ENCODE measurements around the gene GDF10. TPM values are rescaled to one million over a fixed set of nuclear protein-coding genes. Genes with fewer than 3 reads are reported as not detected.

The GDF10 gene
- total and polyA plus RNA-seq, 2 donors (not counting 3 experiments of a cell fraction or from before 2014, with no cell fraction given): not detected

- dilution Hi-C loops (cut with MboI; ENCODE audit: extremely low pct_ligation_motif_present, low sequenced_read_pairs): no loop called here
These were observed 483 bp downstream of the GDF10 start for GRCh38 chr10:47300429-47300931.

More at GRCh38 chr10:47300429-47300931, 483 bp downstream of the GDF10 start:
- ChIA-PET POLR2A (no interaction called here), CTCF (interaction anchor here (1.2 kb wide), 1 partner anchor 11 kb away, joined by 5 read pairs; no protein-coding TSS in a partner anchor)
- TF ChIP-seq POLR2AphosphoS5 (IDR thresholded peaks at IDR 0.05; ENCODE audit: insufficient read depth, low read depth, low read length) (no peak), GATA2 (IDR thresholded peaks at IDR 0.05; ENCODE audit: insufficient read depth, insufficient read length, low read depth, low read length) (no peak), MYC (IDR thresholded peaks at IDR 0.05; ENCODE audit: low read depth, low read length) (no peak), EZH2 (IDR thresholded peaks at IDR 0.05; ENCODE audit: borderline replicate concordance, low read depth, low read length, severe bottlenecking) (no peak), POLR2A (IDR thresholded peaks at IDR 0.05; ENCODE audit: low read depth, low read length) (no peak)
- TF ChIP-seq, protein P1, sequence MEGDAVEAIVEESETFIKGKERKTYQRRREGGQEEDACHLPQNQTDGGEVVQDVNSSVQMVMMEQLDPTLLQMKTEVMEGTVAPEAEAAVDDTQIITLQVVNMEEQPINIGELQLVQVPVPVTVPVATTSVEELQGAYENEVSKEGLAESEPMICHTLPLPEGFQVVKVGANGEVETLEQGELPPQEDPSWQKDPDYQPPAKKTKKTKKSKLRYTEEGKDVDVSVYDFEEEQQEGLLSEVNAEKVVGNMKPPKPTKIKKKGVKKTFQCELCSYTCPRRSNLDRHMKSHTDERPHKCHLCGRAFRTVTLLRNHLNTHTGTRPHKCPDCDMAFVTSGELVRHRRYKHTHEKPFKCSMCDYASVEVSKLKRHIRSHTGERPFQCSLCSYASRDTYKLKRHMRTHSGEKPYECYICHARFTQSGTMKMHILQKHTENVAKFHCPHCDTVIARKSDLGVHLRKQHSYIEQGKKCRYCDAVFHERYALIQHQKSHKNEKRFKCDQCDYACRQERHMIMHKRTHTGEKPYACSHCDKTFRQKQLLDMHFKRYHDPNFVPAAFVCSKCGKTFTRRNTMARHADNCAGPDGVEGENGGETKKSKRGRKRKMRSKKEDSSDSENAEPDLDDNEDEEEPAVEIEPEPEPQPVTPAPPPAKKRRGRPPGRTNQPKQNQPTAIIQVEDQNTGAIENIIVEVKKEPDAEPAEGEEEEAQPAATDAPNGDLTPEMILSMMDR (IDR thresholded peaks at IDR 0.05; ENCODE audit: extremely low read depth in 1 of 2, insufficient read depth in 1 of 2, low read depth in 1 of 2, low read length in 2 of 2): no peak
- TF ChIP-seq, protein P2, sequence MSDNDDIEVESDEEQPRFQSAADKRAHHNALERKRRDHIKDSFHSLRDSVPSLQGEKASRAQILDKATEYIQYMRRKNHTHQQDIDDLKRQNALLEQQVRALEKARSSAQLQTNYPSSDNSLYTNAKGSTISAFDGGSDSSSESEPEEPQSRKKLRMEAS (IDR thresholded peaks at IDR 0.05; ENCODE audit: insufficient read depth, insufficient read length): no peak
- no peaks in the 10 kb centered on the region for H3K79me2 ChIP-seq (ENCODE audit: control insufficient read depth, insufficient read depth, low read length)
- no peaks in the 10 kb centered on the region for H4K20me1 ChIP-seq (replicated peaks; ENCODE audit: control insufficient read depth, extremely low read depth, insufficient read depth, low read length)
- FAIRE-seq (no peak), DNase-seq (ENCODE audit: low read depth, low spot score) (no peak)
- peaks cover 23 to 27% of the 10 kb centered on the region in 2 experiments for H3K27me3 ChIP-seq (ENCODE audit: control insufficient read depth in 2 of 2, insufficient read depth in 2 of 2, low read length in 2 of 2)
- intact Hi-C loops (cut with micrococcal nuclease): no loop called here
- H3K9ac ChIP-seq (replicated peaks; ENCODE audit: extremely low read depth, insufficient read depth, low read length): no peak overlapping the region
- no peaks in the 10 kb centered on the region for H3K9me1 ChIP-seq (replicated peaks; ENCODE audit: control insufficient read depth, extremely low read depth, insufficient read depth, low read length)
- no TSS peak for BruUV-seq (replicated peaks)
- no peak overlapping the region for H3K27ac ChIP-seq (ENCODE audit: insufficient read depth, low read depth, low read length)
- H3K9me3 ChIP-seq (replicated peaks; ENCODE audit: control insufficient read depth, insufficient read depth, low read length): no peaks in the 10 kb centered on the region
- no peaks in the 10 kb centered on the region for H3K36me3 ChIP-seq (ENCODE audit: control insufficient read depth in 2 of 2, extremely low read depth in 1 of 2, insufficient read depth in 2 of 2, low read length in 2 of 2)
- H2AFZ ChIP-seq (ENCODE audit: low read depth, low read length): no peak overlapping the region
- no peaks in the 10 kb centered on the region for H3K4me1 ChIP-seq (ENCODE audit: control insufficient read depth, extremely low read depth, insufficient read depth, low read length)
- H3K4me2 ChIP-seq (ENCODE audit: insufficient read depth, low read length): no peak overlapping the region
- no peak overlapping the region for H3K4me3 ChIP-seq (replicated peaks in 1 of 3; ENCODE audit: insufficient read depth in 1 of 3, low read depth in 1 of 3, low read length in 3 of 3)
